Measurements from ENCODE around the gene NOD2.

NOD2 gene

DNA sequence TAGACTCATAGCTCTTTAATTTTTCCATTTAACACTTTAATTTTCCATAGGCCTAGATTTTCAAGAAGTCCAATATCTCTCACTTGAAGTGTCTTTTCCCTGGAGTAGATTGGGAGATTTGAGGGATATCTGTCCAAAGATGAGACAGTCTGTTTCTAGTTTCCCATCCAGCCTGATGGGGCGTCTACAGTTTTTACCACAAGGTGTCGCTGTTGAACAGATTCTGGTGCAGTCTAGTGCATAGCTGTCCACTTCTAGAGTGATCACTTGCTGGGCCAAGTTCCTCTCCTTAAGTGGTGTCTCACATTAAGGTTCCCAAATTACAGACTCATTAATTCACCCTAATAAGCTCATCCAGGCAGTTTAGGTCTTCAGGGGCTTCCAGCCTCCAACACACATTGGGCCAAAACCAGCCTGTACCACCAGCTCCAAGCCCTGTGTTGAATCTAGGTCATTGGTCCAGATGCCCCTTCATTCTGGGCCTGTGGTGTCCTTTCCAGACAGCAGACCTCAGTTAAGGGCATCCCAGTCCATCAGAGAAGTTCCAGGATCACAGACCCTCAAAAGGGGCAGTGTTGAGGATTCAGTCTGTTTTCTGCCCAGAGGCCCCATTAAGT lies 21.7 kb upstream of the NOD2 start:
- peak; percentile 2 for DNase-seq

- no peak for DNase-seq
Observed at GRCh38 chr16:50673496-50674275, 19.7 kb upstream of the NOD2 start.

DNA sequence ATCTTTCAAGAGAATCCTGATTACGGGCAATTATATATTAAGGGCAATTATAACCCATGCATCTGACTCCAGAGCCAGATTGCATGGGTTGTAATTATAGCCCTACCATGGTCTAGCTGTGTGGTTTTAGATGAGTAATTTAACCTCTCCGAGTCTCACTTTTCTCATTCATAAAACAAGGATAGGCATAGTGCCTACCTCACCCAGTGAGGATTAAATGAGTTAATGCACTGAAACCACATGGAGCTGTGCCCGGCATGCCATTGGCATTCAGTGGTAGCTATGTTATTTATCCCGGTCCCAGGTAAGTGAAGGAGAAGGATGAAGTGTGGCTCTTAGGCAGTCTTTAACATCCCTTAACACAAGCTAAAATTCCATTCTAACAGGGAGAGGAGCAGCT lies 18.6 kb upstream of the NOD2 start:
- no peak for DNase-seq

DNA sequence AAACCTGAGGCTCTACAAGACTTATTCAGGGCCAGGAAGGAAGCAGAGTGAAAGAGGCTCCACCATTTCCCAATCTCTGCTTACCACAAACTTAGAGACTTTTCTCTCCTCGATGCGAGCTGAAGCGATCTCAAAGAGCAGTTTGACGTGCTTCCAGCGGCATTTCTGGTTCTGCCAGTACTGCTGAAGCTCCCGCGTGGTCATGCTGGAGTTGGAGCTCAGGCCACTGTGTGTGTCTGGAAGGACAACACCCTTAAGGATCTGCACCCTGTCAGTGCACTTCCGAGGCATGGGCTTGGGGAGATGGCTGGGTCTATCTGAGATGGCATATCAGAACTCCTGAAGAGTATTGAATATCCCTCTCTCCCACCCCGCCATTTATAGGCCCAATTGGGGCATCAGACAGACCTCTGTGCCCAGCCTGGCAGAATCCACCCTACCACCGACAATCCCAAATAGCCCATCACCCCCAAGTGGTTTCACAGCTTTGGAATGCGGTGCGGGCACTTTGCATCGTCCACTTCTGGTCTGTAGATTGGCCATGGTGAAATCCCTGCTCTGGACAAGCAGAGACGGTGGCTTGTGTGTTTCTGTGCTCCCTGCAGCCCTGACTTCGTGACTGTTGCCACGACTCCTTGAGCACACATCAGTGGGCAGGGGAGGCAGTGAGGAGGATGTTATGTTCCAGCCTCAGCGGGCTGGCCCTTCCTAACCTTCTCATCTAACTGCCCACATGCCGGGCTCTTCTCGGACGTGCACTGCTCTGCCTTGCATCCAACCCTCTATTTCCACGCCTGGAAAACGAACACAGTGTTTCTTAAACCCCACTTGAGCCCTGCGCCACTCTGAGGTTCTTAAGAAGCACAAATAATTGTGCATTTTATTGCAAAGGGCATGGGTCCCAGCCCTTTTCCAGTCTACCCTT lies 17.5 kb upstream of the NOD2 start:
- no peak for DNase-seq

DNA sequence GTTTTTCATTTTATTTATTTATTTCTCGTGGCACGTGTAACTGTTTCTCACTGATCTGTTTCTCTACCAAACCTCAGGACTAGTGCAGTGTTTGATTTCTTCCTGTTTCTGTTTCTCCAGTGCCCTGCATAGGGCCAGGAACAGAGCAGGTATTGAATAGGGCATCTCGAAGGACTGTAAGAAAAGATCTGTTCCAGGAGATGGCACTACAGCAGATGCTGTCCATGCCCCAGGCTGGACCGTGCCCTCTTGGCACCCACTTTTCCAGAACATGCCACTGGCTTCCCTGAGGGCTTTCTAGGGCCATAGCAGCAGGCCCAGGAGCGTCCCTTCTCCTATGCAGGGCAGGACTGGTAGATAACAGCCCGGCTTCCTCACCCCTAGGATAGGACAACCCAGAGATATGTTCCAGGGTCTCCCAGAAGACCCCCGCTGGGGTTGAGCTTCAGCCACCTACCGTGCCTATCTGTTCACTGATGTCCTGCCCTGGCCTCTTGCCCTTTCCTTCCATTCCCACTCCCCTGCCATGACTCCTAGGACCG lies 16.7 kb upstream of the NOD2 start:
- DNase-seq = no peak

GRCh38 chr16:50677351-50677750 lies 16.1 kb upstream of the NOD2 start:
- DNase-seq = no peak

DNA sequence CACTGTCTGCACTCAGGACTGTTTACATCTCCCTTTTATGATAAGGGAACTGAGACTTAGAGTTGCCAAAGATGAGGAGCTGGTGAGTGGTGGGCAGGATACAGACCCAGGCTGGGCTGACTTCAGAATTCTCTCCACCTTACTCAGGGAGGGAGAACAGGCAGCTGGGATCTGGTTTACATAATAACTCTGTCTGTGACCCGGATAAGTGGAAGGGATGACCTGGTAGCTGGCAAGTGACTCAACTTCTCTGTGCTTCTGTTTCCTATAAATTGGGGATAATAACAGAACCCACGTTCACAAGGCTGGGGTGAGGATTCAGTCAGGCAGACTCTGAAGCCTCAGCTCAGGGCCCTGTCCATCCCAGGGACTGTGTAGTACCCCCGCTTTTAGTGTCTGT lies 14.9 kb upstream of the NOD2 start:
- no peak for DNase-seq

DNA sequence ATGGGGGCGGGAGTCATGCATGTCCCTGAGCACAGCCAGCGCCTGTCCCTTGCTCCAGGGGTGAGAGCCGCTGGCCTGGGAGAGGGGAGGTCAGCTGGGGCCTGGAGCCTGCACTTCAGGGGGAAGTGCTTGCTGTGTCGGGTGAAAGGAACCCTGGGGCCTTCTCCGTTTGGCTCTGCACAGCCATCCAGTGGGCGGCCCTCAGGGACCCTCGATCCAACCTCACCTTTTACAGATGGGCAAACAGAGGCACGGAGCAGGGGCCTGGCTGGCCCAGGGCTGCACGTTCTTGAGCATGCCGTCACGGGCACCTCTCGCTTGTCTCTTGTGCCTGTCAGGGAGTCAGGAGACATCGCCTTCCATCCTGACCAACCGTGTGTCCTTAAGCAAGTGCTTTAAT lies 14.1 kb upstream of the NOD2 start:
- DNase-seq = no peak

DNA sequence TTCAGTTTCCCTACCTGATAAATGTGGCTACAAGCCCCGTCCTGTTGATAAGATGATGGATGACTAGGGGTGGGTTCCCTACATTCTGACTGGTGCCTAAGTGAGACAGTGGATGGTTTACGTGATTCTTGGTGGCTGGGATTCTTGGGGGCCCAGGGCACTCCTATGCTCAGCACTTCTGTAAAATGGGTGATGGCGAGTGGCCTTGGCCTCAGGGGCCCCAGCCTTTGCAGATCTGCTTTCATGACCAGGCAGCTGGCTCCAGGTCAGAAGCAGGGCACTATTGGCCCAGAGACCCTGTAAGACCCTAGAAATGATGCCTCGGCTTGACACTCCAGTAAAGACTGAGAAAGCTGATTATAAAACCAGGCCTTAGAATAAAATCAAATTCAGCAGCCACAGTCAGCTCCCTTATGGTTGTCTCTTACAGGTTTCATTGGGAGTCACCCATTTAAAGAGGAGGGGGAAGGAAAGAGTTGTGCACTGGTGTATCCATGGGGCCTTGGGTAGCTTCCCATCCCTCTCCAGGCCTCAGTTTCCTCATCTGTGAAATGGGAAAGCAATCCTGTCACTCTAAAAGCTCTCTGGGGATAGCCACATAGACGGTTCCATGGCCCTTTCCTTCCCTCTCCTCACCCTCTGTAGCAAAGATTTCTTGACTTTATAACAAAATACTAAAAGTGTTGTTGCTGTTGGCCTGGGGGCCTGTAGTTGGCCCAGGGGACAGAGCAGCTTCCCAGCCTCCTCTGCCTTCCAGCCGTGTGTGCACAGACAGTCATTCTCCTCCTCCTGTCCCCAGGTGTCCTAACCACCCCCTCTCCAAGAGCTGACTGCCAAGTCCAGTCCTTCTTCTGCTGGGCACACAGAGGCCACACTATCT lies 13.5 kb upstream of the NOD2 start:
- no peak for DNase-seq

GRCh38 chr16:50680556-50680893 lies 12.9 kb upstream of the NOD2 start:
- no peak for DNase-seq

GRCh38 chr16:50681021-50681885 lies 12.2 kb upstream of the NOD2 start, which contains the start of gene SNX20:
Gene SNX20 (minus strand): TSS chr16:50681312. CDS start chr16:50677526, 3,786 bp downstream.
- DNase-seq = no peak

DNA sequence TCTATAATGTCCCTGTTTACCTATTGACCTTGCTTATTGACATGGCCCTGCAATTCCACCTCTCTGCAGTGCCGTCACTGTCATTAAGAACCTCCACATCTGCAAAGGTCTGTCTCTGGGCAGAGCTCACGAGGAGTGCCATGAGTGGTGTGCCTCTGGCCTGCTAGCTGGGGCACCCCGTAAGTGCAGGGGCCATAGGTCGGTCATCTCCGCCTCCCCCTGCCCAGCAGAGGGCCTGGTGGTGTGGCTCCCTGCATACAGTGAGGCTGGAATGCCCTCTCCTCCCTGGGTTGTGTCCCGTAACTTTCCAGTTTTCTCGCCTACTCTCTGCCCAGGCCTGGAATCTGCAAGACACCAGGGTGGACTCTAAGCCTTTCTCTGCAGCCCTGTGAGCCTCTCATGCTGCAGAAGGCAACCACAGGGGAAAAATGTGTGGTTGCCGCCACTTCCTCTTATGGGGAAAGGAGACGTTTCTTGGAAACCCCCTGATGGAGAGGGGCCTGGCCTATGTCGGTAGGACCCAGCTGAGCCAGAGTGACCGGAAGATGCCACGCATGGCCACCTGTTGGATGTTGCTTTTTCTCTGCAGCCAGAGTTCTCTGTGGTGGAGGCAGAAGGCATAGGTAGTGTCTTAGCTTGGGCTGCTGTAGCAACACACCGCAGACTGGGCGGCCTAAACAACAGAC lies 9.6 kb upstream of the NOD2 start:
- DNase-seq = no peak

DNA sequence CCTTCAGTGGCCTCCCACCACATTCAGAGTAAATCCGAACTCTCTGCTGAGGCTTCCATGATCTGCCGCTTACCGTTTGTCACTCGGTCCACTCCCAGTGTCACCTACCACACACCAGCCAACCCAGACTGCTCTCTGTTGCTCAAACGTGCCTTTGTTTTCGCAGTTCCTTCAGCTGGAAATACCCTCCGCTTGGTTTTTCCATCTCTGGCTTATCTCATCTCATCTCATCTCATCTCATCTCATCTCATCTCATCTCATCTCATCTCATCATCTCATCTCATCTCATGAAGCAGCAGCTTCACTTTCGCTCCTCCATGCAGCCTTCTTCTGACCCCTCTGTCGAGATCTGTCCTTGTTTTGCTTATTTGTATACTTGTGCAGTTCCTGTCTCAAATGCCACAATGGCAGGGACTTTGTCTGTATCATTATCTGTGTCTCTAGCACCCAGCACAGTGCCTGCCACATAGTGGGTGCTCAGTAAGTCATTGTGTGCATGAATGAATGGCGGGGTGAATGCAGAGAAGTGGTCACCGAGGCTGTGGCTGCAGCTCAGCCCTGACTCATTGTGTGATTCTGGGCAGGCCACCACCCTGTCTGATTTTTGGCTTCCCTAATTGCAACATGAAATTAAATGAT lies 8.5 kb upstream of the NOD2 start:
- DNase-seq = no peak

DNA sequence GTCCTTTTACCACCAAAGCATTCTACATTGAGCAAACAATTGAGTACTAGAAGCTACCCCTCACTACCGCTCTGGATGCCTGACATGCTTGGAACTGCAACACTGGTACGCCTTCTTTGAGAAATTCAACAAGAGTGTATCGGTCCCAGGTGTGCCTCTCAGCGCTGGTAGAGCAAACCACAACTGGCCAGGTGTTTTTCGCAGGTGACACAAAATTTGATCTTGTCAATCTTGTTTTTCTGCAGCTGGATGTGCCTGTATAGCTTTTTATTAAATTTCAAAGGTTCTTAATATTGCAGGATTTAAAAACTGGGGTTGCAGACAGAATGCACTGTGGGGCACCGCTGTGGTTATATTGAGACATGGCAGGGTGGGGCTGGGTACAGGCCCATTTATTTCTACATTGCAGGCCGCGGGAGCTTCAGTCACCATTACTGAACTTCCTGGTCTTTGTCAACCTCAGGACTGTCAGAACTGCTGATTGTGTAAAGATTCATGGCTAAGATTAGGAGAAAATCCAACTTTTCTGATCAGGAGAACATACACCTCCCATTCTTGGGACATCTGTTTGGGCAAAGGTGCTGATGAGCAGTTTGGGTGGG lies 7.8 kb upstream of the NOD2 start:
- DNase-seq = no peak

- DNase-seq = no peak
Observed at GRCh38 chr16:50688083-50688482, 5.3 kb upstream of the NOD2 start.

GRCh38 chr16:50688867-50689266 lies 4.5 kb upstream of the NOD2 start:
- no peak for DNase-seq

GRCh38 chr16:50690177-50690576 lies 3.2 kb upstream of the NOD2 start:
- DNase-seq = no peak

DNA sequence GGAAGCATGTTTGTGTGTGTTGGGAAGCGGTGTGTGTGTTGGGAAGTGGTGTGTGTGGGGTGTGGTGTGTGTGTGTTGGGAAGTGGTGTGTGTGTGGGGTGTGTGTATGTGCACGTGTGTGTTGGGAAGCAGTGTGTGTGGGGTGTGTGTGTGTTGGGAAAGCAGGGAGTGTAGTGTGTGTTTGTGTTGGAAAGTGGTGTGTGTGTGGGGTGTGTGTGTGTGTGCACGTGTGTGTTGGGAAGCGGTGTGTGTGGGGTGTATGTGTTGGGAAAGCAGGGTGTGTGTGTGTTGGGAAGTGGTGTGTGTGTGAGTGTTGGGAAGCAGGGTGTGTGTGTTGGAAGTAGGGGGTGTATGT lies 785 bp upstream of the NOD2 start:
- no peak for DNase-seq

DNA sequence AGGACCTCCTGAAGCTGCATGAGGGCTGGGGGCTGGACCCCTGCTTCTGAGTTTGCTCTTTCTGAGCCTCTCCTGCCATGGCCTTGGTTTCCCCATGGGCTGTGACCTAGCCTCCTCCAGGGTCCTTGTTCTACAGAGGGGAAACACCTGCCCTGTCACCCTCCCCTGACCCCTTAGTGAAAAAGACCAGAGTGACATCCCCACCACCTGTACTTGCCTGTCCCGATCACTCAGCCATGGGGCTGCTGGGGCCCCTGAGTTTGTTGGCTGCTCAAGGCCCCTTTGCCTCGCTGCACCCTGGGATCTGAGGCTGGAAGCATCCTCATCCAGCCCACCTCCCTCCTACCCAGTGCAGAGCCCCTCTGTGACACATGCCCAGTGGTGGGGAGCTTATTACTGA lies 800 bp downstream of the NOD2 start:
- no peak for DNase-seq

Data from NCI-H1105 treated with DMSO at 0.1 percent for 48 hours (cell line).